ENCODE data around the gene ZNF747. TPM values are rescaled to one million over a fixed set of nuclear protein-coding genes. Genes with fewer than 3 reads are reported as not detected.

Gene ZNF747
- polyA plus RNA-seq, 1 experiment, result 6.4 TPM

- no peak for TF ChIP-seq CTCF (IDR thresholded peaks at IDR 0.05; ENCODE audit: insufficient read depth, low read depth, low read length)
- DNase-seq (ENCODE audit: low read depth), result no peak
- Histone ChIP-seq H3K4me3 (ENCODE audit: low read depth, low read length) (no peak overlapping the region), H3K27me3 (ENCODE audit: control insufficient read depth, insufficient read depth, low read length) (no peaks in the 10 kb centered on the region; the same call in 1 of the 2 replicates), H3K36me3 (ENCODE audit: control insufficient read depth, insufficient read depth, low read length) (no peaks in the 10 kb centered on the region)
- POLR2A ChIA-PET, result no interaction called here
- CTCF ChIA-PET, result interaction anchor here (0.9 kb wide), 1 partner anchor 25 kb away, joined by 3 read pairs; no protein-coding TSS in a partner anchor
These were observed 48.7 kb downstream of the ZNF747 start for GRCh38 chr16:30485818-30486436.

- ChIA-PET CTCF (no interaction called here), POLR2A (no interaction called here)
These were observed 49.8 kb downstream of the ZNF747 start for GRCh38 chr16:30484887-30485286.

GRCh38 chr16:30482366-30482765 lies 52.3 kb downstream of the ZNF747 start:
- peaks cover 2% of the 10 kb centered on the region for H3K27me3 ChIP-seq (ENCODE audit: control insufficient read depth, insufficient read depth, low read length)
- no peaks in the 10 kb centered on the region for H3K36me3 ChIP-seq (ENCODE audit: control insufficient read depth, insufficient read depth, low read length)
- ChIA-PET POLR2A (no interaction called here), CTCF (interaction anchor here (0.7 to 1.4 kb wide), 2 partner anchors 8 to 115 kb away, joined by 3 read pairs; no protein-coding TSS in a partner anchor)
- no peak overlapping the region for H3K4me3 ChIP-seq (ENCODE audit: low read depth, low read length)
- TF ChIP-seq CTCF (IDR thresholded peaks at IDR 0.05; ENCODE audit: insufficient read depth, low read depth, low read length), result peak; percentile 21; the same call in 1 of the 2 replicates
- no peak for DNase-seq (ENCODE audit: low read depth)

More at GRCh38 chr16:30484887-30485286, 49.8 kb downstream of the ZNF747 start:
- H3K36me3 ChIP-seq (ENCODE audit: control insufficient read depth, insufficient read depth, low read length), result no peaks in the 10 kb centered on the region
- TF ChIP-seq CTCF (IDR thresholded peaks at IDR 0.05; ENCODE audit: insufficient read depth, low read depth, low read length), result no peak
- no peaks in the 10 kb centered on the region; the same call in 1 of the 2 replicates for H3K27me3 ChIP-seq (ENCODE audit: control insufficient read depth, insufficient read depth, low read length)
- no peak for DNase-seq (ENCODE audit: low read depth)
- H3K4me3 ChIP-seq (ENCODE audit: low read depth, low read length), result no peak overlapping the region

- Histone ChIP-seq H3K36me3 (ENCODE audit: control insufficient read depth, insufficient read depth, low read length) (no peaks in the 10 kb centered on the region), H3K27me3 (ENCODE audit: control insufficient read depth, insufficient read depth, low read length) (peaks cover 2% of the 10 kb centered on the region), H3K4me3 (ENCODE audit: low read depth, low read length) (no peak overlapping the region)
- TF ChIP-seq CTCF (IDR thresholded peaks at IDR 0.05; ENCODE audit: insufficient read depth, low read depth, low read length), result no peak
- no peak for DNase-seq (ENCODE audit: low read depth)
- POLR2A ChIA-PET, result no interaction called here
- CTCF ChIA-PET, result interaction anchor here (1.4 kb wide), 1 partner anchor 32 kb away, joined by 4 read pairs; no protein-coding TSS in a partner anchor
These were observed 53.3 kb downstream of the ZNF747 start for GRCh38 chr16:30481381-30481780.

Small RNAs within 50 kb of the gene (small RNA-seq; reads per million reads assigned to genes)
- not detected for gene MIR4518 (ENCODE audit: insufficient read length, low read depth, low replicate concordance)
- gene RNU7-61P (ENCODE audit: insufficient read length, low read depth, low replicate concordance), result not detected

Other genes with a start within 250 kb of the ZNF747 start
- 48.2 and 50.3 TPM in 2 replicates for gene CD2BP2, start 179.6 kb downstream of the ZNF747 start, polyA plus RNA-seq (2011; rRNA removed)
- gene TBC1D10B, start 164.4 kb downstream of the ZNF747 start, polyA plus RNA-seq (2011; rRNA removed), result 11.3 and 16.5 TPM in 2 replicates
- 0.59 and 0.69 TPM in 2 replicates for gene MYL11, start 160.1 kb downstream of the ZNF747 start, polyA plus RNA-seq (2011; rRNA removed)
- 0.17 and 0.22 TPM in 2 replicates for gene SEPTIN1, start 152.3 kb downstream of the ZNF747 start, polyA plus RNA-seq (2011; rRNA removed)
- 2.8 and 4.6 TPM in 2 replicates for gene ZNF48, start 139.4 kb downstream of the ZNF747 start, polyA plus RNA-seq (2011; rRNA removed)
- 6.8 and 7.9 TPM in 2 replicates for gene ZNF771, start 127.3 kb downstream of the ZNF747 start, polyA plus RNA-seq (2011; rRNA removed)
- gene DCTPP1, start 104.8 kb downstream of the ZNF747 start, polyA plus RNA-seq (2011; rRNA removed), result 27.5 and 33.9 TPM in 2 replicates
- 44.4 and 50.3 TPM in 2 replicates for gene SEPHS2, start 89.0 kb downstream of the ZNF747 start, polyA plus RNA-seq (2011; rRNA removed)
- gene ITGAL, start 62.1 kb downstream of the ZNF747 start, polyA plus RNA-seq (2011; rRNA removed), result 0.06 TPM in 2 replicates
- gene ZNF768, start 8.3 kb downstream of the ZNF747 start, polyA plus RNA-seq (2011; rRNA removed), result 14.0 and 17.2 TPM in 2 replicates
- gene ZNF764, start 23.5 kb upstream of the ZNF747 start, polyA plus RNA-seq (2011; rRNA removed), result 2.3 and 2.6 TPM in 2 replicates
- 6.3 and 8.8 TPM in 2 replicates for gene ZNF688, start 36.9 kb upstream of the ZNF747 start, polyA plus RNA-seq (2011; rRNA removed)
- gene ZNF785, start 50.8 kb upstream of the ZNF747 start, polyA plus RNA-seq (2011; rRNA removed), result 6.6 TPM in 2 replicates
- 3.6 and 4.1 TPM in 2 replicates for gene ZNF689, start 75.5 kb upstream of the ZNF747 start, polyA plus RNA-seq (2011; rRNA removed)
- 5.2 TPM in 2 replicates for gene PRR14, start 116.1 kb upstream of the ZNF747 start, polyA plus RNA-seq (2011; rRNA removed)
- gene FBRS, start 123.6 kb upstream of the ZNF747 start, polyA plus RNA-seq (2011; rRNA removed), result 7.8 and 9.4 TPM in 2 replicates
- 3.2 and 4.4 TPM in 2 replicates for gene SRCAP, start 164.3 kb upstream of the ZNF747 start, polyA plus RNA-seq (2011; rRNA removed)
- gene PHKG2, start 213.6 kb upstream of the ZNF747 start, polyA plus RNA-seq (2011; rRNA removed), result 24.9 and 32.4 TPM in 2 replicates
- 4.7 and 5.0 TPM in 2 replicates for gene CFAP119, start 227.2 kb upstream of the ZNF747 start, polyA plus RNA-seq (2011; rRNA removed)
- gene RNF40, start 227.5 kb upstream of the ZNF747 start, polyA plus RNA-seq (2011; rRNA removed), result 64.7 and 82.4 TPM in 2 replicates

All from BJ (cell line).